NCI-H460 (cell line): ENCODE data around the gene CCDC196. TPM values are rescaled to one million over a fixed set of nuclear protein-coding genes. Genes with fewer than 3 reads are reported as not detected.
"Not testable (repeated sequence)": the region's sequence is repeated elsewhere in the genome, so short reads cannot be mapped to it uniquely, and the experiment has no call there.

Experiments used
- DNase-seq: peaks from one replicate; pipeline ENCODE4 v3.0.0-alpha.2; 2016; ENCODE audit warnings: low read depth; ENCODE audit errors: extremely low read depth
- total RNA-seq: library from RNA; depleted of rRNA; stranded (reverse); fragments of >200 nt; shearing (Covaris generic); gene quantifications from 2 replicates; pipeline ENCODE4 v1.2.3, GENCODE V29; 2014

CCDC196 gene
- total RNA-seq, 1 experiment from 2014 or later: not detected

DNA sequence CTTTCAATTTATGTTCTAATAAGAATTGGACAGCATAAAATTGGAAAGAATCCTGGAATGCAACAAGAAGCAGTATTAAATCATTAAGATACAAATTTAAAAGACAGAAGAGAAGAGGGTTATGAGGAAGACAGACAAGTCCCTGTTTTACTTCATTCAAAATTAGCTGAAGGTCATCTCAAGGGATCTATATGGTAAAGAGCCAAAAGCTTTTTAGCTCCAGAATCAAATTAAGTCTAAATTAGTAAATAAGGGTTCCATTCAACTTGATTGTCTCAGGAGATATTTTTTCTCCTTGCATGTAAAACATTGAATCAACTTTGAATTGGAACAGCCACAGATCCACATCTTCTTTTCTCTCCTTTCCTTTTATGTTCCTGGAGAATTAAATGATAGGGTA, 7.6 kb downstream of the CCDC196 start:
- no peak for DNase-seq

DNA sequence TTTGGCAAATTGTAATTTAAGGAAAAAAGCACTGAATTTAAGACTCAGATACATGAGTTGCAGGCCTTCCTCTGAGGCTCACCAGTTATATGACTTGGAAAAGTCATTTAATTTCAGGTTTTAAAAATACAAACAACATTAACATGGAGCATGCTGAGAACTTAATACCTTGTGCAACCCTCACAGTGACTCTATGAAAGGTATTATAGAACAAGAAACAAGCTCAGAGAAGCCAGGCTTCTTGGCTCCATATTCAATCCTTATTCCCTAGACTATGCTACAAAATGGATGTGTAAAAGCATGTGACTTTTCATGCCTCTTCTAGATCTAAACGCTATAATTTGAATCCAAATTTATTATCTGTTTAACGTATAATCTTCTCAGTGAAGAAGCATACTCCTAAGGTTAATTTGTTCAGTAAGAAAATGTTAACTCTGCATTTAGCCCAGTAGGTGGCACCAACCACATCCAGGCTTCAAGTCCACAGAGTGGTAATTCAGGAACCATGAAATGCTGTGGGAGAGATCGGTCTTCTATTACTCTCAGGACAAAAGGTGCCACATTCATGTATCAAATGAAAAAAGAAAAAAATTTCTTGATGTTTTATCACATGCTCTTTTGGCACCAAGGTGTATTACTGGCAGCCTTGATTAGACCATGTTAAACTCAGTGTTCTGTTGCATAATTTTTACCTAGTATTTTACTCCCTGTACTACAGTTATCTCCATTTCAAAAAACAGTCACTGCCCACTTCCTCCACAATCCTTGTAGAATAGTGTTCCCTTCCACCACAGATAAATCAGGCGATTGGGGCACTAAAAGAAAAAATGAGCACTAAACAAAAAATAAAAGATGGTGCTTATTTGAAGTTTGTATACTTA, 9.3 kb downstream of the CCDC196 start:
- peak; percentile 58 for DNase-seq

DNA sequence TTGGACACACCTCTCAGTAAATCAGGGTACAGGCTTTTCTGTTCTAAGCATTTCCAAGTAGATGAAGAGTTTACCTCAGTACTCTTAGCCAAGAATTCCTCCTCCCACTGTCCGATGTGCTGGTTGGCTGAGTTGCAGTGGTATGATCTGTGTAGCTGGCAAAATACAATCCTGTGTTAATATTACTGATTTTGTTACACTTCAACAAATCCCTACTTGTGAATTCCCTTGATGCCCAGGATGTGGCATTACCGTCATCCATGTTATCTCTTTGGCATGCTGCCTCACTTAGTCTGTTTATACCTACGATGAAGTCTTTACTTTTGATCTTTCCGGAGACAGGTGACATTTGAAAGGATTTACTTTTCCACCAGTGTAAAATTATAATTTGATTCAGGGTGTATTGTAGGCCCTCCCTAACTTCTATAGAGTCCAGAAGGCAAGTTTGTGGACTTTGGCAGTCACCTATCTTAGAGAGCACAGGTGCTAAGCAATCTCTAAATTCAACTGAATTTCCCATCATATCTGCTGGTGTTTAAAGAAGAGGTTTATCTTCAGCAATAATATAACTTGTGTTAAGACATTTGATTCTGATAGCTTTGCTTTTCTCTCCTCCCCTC, 10.1 kb downstream of the CCDC196 start:
- no peak for DNase-seq

DNA sequence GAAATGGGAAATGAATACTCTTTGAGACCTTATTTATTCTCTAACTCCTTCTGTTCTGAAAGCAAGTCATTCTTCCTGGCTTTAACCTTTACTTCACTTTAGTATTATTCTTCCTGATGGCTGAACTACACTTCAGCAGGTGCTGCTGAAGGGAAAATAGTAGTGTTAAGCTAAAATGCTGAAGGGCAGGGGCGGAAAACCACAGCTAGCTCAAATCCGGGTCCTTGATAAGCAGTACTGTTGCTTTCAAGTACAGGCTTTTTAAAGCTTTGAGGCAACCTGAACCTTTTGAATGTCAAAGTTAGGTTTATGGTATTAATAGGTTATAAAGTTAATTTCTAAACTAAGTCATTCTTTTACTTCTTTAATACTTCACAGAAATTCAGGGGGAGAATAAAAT, 10.7 kb downstream of the CCDC196 start:
- DNase-seq: no peak

DNA sequence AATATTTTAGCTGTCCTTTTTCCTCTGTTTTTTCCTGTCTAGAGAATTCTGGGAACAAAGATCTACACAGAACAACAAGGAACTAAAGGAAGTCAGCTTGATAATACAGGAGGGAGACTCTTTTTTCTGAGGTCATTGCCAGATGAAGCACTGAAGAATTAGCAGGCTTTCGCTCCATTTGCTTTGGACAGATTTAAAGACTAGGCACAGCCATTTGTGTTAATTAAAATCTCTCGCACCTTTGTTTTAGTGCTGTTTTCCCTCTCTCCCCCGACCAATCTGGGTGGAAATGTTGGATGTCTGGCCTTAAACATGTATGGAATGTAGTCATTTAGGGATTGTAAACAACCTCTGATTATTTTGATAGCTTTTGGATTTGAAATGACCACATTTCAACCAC, 12.1 kb downstream of the CCDC196 start:
- DNase-seq: no peak

DNA sequence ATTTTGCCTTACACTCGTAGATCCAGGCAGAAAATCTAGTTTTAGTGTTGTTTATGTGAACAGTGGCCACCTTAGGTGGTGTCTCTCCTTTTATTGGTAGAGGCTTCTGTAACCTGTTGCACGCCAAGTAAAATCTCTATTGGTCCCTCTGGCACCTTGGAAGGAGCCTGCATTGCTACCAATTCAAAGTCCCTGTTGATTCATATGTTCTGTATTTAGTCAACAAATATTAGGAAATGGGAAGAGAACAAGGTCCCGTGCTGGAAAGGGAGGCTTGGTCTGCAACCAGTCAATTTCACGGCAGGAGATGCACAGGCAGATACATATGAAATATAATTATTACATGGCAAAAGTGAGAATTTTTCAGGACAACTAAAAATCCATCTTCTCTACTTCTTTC, 15.4 kb downstream of the CCDC196 start:
- DNase-seq: no peak

DNA sequence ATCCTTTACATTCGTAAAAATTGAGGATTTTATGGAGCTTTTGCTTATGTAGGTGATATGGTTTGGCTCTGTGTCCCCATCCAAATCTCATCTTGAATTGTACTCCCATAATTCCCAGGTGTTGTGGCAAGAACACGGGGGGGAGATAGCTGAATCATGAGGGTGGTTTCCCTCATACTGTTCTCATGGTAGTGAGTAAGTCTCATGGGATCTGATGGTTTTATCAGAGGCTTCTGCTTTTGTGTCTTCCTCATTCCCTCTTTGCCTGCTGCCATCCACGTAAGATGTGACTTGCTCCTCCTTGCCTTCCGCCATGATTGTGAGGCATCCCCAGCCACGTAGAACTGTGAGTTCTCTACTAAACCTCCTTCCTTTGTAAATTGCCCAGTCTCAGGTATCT, 16.7 kb downstream of the CCDC196 start:
- DNase-seq: not testable (repeated sequence)

DNA sequence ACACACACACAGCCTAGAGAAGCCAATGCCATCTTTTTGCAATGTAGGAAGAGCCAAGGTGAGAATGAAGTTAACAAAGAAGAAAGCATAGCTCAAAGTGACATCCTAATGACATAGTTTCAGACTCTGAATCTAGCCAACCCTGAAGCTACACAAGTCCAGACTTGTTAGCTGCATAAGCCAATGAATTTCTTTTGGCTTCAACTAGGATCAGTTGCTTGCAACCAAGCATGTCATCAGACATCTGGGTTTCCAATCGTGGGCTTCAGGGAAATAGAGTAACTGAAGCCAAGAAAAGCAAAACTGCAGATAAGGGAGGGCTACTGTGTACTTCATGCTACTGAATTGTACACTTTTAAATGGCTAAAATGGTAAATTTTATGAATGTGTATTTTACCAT, 17.4 kb downstream of the CCDC196 start:
- DNase-seq: no peak

DNA sequence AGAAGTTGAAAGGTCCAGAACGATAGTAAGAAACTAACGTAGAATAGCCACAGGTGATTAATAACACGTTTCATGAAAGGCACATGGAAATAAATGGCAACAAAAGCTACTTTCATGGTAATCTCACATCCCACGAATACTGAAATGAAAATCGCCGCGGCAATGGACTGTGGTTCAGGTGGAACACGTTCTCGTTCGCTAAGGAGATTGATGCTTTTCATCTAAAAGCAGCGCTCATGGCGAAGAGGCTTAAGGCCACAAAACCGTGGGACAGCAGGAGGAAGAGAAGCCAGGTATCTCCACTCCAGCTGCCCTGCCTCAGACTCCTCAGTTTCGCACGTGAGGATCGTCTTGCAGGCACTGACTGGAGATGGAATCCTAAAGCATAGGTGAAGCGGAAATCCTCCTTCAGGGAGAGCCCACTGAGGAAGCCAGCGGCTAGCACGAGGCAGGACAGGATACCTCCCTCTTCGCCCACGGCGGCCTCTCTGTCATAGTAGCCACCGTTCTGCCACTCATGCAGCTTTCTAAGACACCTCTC, 21.1 kb downstream of the CCDC196 start:
- DNase-seq: no peak

DNA sequence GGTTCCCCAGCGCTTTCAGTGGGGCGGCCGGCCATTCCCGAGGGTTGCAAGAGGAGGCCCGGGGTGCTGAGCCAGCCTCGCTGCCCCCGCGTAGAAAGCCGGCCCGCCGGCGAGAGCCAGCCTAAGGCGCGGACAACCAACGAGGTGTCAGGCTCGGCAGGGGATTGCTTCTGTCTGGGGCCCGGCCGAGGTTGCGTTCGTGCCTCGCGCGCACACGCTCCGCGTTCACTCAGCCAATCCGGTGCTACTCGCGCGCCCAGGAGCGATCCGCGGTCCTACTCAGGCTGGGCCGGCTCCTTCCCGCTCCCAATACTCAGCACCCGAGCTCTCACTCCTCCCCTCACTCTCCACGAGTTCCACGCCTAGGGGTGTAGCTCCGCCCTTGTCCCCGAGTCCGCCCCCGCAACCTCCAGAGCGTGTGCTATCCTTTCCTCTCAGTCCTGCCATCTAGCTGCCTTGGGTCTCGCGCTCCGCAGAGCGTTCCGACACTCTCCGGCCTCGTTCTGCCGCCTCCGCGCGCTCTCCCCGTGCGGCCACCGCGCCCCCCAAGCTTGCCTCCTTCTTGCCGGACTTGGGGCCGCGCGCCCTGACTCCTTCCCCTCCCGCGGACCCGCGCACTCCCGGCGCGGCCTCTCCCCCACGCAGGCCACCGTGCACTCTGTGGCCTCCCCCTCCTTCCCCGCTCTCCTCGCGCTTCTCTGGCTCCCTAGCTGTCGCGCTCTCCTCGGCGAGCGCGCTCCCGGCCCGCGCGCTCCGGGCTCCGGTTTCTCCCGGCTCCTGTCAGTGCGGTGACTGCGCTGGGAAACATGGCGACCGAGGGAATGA, 21.8 kb downstream of the CCDC196 start, which contains the start of gene GPHN:
GPHN (plus strand) TSS at position 426 of the 825 bp plus-strand sequence.
- peak; percentile 98 for DNase-seq

DNA sequence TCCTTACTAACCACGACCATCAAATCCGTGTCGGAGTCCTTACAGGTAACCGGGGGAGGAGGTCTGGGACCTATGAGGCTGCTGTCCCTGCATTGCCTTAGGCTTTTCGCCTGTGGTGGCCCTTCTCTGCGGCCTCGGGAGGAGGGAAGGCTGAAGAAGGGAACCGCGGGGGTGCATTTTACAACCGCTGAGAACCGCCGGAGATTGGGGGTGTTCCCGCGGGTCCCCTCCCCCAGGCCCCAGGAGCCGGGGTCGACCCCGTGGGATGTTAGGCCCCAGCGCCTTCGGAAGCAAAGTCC, 22.3 kb downstream of the CCDC196 start:
- DNase-seq: no peak

DNA sequence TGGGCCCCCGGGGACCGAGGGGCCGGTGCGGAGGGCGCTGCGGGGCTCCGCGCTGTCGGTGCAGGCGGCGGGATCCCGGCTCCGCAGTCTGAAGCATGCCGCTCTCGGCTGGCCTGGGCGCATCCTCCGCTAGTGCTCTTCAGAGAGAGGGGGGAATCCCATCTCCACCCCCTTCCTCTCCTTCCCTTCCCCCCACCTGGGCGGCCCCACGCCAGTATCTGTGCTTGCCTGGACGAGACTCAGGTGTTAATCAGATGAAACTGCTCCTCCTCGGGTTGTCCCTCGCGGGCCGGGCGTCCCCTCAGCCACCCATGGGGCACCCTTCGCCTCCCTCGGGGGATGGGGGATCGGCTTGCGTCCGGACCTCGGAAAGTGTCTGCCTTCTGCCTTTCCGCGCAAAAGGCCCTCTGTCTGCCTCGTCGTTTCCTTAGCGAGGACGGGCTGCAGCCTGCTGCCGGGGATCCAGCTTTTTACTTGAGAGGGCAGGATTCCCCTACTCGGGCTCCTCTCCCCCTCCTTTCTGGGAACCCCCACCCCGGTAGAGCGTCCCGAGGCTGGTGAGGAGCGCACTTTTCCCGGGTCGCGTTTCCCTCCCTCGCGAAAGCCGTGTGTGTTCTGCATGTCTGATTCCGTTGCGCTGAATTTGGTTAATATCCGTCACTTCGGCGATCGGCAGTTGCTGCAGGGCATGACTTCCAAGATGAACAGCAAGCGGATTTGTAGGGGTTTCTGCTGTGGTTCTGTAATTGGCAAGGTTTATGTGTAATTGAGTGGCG, 22.9 kb downstream of the CCDC196 start:
- DNase-seq: no peak

DNA sequence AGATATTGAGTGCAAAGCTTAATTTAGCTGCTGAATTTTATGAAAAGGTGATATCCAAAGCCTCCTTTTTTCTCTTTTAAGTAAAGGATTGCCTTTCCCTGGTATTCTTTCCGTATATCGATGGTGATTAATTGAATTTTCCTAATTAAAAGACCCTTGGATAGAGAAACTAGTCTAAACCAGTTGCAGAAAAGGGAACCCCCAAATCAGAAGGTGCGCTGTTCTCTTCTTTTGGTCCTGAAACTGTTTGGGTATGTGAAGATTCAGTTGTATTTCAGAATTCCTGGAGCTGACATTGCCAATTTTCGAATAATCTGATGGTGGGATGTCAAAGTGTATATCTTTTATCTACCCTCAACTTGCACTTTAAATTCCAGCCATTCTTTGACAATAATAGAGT, 23.7 kb downstream of the CCDC196 start:
- DNase-seq: no peak

DNA sequence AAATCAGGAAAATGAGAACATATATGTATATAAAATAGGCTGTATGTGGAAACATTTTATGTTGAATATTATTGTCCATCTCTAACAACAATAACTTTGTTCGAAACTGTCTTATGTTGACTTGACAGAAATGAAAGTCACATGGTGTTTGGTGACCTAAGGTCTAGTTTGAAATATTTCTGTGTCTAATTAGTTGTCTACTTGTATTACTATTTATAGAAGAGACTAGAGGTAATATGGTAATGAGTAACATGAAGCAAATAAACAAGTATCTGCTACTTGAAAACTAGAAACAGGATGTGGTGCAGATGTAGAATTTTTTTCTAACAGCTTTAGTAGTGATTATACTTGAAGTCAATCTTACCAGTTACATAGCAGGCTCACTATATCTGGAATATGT, 25.7 kb downstream of the CCDC196 start:
- no peak for DNase-seq

DNA sequence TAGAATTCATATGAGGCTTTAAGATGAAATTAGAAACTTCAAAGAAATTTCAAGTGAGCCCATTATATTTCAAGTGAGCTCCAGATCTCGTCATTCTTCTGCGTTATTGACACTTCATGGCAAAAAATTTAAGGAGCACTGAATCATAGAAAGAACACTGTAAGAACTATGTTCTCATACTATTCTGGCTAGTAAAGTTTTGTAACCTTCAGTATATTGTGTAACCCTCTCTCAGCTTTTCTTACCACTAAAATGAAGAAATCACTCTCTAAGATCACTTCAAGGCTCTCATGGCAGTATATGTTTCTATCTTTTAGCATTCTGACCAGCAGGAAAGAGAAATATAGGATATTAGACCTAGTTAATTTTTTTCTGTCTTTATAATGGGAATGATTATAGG, 28.0 kb downstream of the CCDC196 start:
- DNase-seq: no peak

DNA sequence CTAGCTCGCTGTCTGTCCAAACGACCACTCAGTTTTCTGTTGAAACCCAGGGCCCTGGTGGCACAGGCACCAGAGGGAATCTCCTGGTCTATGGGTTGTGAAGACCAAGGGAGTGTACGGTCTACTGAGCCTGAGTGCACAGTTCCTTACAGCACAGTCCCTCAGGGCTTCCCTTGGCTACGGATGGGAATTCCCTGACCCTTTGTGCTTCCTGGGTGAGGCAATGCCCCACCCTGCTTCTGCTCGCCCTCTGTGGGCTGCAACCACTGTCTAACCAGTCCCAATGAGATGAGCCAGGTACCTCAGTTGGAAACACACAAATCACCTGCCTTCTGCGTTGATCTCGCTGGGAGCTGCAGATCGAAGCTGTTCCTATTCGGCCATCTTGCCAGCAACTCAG, 44.4 kb downstream of the CCDC196 start:
- DNase-seq: no peak

DNA sequence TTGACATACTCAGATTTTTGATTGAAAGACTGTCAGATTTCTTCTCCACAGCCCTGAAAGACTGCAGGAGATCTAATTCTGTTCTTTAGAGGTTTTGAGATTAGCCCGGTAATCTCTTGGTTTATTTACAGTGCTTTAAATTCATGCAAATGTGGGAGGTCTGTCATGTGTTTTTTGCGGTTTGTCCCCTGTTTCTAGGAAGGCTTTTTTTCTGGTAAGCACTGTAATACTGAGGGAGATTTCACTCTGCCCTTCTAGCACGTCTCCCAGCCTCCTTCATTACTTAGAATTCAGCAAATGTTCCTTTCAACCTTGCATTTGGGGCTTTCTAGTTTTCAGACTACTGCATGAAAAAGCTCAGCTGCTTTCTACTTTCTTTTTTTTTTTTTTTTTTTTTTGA, 52.9 kb downstream of the CCDC196 start:
- DNase-seq: no peak

DNA sequence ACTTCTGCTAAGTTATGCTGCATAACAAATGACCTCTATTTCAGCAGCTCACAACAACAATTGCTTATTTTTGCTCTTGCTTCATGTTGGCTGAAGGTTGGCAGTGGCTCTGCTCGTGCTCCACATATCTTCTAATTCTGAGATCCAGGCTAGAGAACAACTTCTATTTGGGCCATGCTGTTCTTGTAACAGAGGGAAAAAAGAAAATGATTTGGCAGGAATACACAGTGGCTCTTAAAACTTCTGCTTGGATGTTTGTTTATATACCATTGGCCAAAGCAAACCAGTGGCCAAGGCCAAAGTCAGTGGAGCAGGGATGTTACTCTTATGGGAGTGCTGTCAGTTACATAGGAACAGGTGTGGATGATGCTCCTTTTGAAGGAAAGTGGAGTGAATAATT, 53.9 kb downstream of the CCDC196 start:
- no peak for DNase-seq

DNA sequence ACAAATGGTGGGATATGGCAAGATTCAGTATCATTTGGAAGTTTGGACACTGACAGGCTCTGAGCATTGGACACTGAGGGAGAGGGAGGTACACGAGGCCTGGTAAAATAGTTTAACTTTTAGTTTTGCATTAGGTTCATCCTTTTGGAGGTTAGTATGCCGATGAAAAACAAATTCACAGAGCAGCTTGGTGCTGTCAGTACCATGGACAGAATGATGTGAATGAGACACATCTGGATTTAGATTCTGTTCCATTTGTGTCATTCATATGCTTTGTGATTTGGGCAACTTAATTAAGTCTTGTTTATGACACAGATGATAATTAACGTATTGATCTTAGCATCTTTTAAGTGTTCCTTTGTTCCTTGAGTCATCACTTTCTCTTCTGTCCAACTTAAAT, 55.5 kb downstream of the CCDC196 start:
- no peak for DNase-seq

DNA sequence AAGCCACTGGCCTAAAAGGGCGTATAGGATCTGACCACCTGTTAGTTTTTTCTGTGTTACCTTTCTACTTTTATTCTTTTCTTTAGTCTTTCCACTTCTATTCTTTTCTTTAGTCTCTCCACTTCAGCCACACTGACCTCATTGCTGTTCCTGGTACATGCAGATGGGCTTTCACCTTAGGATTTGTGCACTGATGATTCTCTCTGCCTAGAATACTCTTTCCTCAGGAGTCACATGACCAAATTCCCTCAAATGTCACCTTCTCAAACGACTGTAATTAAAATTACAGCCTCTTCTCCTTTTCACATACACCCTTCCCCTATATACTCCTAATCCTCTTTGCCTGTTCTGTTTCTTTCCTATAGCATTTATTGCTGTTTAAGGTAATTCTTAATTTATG, 57.8 kb downstream of the CCDC196 start:
- no peak for DNase-seq

DNA sequence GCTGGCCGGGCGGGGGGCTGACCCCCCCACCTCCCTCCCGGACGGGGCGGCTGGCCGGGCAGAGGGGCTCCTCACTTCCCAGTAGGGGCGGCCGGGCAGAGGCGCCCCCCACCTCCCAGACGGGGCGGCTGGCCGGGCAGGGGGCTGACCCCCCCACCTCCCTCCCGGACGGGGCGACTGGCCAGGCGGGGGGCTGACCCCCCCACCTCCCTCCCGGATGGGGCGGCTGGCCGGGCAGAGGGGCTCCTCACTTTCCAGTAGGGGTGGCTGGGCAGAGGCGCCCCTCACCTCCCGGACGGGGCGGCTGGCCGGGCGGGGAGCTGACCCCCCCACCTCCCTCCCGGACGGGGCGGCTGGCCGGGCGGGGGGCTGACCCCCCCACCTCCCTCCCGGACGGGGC, 59.0 kb downstream of the CCDC196 start:
- DNase-seq: not testable (repeated sequence)
